GM19238 (cell line): ENCODE results near the gene CCND1.
A peak's percentile ranks its signal among the peaks of the same experiment; 100 is the strongest.
"Not testable (repeated sequence)": the region's sequence is repeated elsewhere in the genome, so short reads cannot be mapped to it uniquely, and the experiment has no call there.

Source experiments
- DNase-seq: peaks from one replicate; pipeline ENCODE4 v3.0.0; 2011; ENCODE audit warnings: low spot score; ENCODE audit not compliant: insufficient read length

Gene CCND1

DNA sequence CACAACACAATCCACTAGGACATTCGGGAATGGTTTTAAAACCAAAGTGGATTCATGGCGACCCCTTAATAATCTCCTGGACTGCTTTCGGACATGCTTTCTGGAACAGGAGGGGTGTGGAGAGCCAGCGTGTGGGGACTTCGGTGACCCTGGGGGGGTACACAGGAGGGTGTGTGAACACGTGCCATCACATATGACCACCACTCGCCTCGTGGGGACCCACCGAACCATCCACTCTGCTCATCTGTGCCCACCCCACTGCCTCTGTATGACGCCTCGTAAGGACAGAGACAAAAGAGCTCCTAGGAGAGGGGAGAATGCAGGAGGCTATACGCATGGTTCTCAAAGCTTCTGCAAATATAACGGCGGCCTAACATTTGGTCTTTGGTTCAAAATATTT is 25.3 kb downstream of the CCND1 start:
- no peak for DNase-seq

DNA sequence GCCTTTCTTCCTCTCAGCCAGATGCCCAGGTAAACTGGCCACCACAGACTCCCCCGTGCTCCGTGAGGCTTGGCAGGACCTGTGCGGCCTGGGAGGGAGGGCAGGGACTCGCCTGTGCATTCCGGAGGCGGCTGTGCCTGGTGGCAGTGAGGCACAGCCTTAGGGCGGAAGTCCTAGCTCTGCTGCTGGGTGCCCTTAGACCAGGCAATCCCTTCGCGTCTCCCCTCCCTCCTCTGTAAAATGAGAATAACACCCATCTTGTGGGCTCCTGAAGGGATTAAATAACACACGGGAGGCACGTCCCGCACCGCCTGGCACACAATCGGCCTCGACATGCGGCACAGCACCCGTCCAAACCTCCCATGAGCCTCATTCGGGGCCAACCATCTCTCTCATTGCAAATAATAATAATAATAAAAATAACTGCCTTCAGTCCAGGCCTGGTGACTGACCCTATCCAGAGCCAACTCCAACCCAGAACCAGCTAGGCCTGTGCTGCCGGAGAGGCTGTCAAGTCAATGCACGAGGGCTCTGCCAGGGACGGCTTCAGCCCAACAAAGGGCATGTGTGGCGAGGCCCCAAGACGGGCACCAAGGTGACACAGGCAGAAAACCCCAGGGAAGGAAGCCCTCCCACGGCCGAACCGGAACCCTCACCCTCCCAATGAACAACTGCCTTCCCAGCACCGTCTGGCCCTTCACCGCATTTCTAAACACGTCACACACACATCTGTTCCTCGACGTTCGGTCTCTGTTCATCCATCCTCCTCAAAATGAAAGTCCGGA is 26.0 kb downstream of the CCND1 start:
- DNase-seq: no peak

DNA sequence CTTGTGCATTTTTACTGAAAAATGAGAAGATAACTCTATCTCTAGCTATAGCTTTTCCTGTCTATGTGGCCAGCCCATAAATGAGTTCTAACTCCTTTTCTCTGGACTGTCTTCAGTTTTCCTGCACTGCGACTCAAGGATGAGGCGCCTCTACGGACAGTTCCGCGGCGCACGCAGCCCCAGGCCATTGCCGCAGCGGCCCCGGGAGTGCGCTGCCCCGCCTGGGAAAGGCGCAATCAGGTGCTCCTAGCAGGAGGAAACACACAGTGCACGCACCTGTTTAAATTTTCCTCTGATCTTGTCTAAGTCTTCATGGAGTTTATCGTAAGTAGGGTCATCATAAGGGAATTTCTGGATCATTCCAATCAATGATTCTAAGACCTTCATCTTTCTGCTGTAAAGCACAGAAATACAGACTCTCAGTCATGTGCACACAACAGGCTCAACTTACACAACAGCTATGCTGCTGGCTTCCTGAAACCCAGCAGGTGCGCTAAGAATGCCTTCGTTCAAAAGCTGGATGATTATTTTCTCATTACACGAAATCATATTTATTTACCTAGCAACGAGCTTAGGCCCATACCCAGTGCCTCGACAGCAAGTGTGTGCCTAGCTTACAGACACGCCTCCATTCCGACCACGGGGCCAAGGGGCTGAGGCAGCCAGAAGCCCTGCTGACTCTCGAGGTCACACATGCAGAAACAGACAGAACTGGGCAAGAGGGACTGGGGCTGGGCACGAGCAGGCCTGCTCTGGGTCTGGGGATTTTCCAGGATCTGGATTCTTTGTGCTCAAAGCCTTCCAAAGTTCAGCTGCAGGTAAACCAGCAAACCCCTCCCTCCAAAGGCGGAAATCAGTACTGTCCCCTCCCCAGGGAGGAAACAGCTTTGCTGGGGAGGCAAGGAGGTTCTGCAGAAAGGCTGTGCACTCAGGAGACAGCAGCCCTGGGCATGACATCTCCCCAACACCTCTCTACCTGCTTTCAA is 27.0 kb downstream of the CCND1 start:
- DNase-seq: no peak

GRCh38 chr11:69669486-69669885 is 28.5 kb downstream of the CCND1 start:
- DNase-seq: no peak

DNA sequence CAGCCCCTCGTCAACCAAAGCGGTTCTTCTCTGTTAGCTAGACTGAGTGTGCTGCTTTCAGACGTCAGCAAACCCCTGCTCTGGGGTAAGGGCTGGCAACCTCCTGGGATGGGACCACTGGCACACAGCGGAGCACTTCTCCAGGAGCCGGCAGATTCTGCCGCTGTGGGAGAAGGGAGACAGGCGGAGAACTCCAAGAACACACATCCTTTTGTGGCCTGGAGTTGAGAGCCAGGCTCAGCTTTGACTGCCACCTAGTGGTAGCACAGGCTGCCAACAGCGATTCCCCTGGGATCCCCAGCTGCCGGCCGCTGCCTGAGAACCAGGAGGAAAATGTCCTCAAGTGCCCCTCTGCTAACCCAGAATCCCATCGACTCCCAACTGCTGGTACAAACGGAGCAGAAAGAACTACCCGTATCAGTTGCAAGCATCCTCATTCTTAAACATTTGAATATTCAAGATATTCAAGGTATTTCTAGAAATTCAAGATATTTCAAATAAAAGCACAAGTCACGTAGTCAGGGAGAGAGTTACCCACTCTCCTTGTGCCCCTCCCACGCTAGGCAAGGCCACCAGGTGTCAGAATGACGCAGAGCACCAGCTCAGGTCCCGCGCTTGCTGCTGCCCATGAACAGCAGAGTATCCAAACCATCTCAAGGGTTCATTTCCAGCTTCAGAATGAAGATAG is 29.3 kb downstream of the CCND1 start:
- peak; percentile 85 for DNase-seq

DNA sequence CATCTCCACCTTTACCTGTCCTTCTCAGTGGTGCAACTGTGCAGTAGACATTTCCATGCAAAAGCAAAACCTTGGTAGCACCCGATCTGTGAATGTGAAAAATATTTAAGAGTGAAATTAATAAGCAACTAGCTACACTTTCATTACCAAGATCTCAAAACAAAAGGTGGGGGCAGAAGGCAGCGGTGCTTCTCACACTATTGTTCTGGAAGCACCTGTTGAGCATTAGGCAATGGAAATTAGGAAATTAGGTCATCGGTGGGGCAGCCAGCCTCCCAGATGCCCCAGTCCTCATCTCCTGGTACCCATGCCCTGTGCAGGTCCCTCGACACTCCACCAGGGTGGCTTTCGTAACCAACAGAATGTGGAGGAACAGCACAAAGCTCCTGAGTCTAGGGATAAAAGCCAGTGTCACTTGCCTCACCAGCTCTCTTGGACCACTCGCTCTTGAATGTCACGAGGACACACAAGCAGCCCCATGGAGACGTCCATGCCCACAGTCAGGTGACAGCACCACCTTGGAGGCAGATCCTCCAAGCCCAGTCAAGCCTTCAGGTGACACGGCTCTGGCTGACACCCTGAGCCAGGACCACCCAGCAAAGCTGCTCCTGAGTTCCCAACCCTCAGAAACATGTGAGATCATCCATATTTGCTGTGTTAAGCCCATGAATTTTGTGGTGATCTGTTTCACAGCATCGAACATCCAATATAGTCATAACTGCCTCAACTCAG is 30.9 kb downstream of the CCND1 start:
- no peak for DNase-seq

DNA sequence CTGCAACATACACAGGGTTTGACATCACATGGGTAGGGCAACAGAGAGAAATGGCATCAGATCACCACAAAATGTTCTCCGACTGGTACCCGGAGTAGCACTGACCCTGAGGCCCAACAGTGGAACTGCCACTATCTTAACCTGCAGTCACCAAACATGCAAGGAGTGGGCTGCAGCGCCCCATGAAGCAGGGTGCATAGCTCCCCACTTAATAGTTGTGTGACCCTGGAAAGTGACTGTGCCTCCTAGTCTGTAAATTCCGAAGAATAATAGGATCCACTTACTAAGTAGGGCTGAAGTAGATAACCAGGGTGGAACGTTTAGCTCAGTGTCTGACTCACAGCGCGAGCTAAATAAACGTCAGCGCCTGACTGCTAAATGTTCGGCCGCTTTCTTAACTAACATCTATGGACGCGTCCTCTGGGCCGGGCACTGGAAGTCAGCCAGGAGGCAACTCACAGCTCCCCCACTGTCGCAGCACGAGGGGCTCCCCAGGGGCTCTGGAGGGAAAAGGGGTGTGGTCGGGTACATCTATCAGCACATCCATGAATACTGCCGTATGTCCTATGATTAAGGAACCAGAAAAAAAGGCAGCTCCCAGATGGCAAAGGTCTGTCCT is 33.4 kb downstream of the CCND1 start:
- DNase-seq: no peak

- DNase-seq: peak; percentile 97
Measured at GRCh38 chr11:69674886-69675714, 34.1 kb downstream of the CCND1 start, which contains the start of gene LTO1. Gene LTO1, minus strand, starts transcription at chr11:69675353. Its CDS starts 114 bp downstream, at chr11:69675239.

GRCh38 chr11:69677749-69678148 is 36.8 kb downstream of the CCND1 start:
- no peak for DNase-seq

DNA sequence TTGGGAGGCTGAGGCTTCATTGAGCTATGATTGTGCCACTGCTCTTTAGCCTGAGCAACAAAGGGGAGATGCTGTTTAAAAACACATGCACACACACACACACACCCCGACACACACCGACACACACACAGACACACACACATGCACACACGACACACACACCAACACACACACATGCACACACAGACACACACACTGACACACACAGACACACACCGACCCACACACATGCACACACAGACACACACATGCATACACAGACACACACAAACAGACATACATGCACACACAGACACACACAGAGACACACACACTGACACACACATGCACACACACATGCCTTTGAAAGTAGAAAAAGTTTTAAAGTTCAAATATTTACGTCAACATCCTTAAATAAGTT is 39.7 kb downstream of the CCND1 start:
- no peak for DNase-seq

- no peak for DNase-seq
Measured at GRCh38 chr11:69682221-69682620, 41.3 kb downstream of the CCND1 start.

- no peak for DNase-seq
Measured at GRCh38 chr11:69682681-69683326, 41.8 kb downstream of the CCND1 start.

- no peak for DNase-seq
Measured at GRCh38 chr11:69683764-69684333, 42.9 kb downstream of the CCND1 start.

DNA sequence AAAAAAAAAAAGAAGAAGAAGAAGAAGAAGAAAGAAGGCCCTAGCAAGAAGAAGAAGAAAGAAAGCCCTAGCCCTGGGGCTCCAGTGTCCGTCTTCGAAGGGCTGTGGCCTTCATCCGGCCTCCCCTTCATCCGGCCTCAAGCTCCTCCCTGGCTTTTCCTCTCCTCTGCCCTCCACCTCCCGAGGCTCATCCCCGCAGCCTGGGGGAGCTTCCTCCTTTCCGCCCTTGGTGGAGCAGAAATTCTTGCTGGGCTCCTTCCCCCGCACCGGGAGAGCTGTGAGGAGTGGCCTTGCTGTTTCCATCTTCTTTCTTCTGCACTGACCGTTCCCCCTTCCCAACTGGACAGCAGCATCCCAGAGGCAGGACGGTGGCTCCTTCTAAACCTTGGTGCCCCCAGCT is 43.7 kb downstream of the CCND1 start:
- no peak for DNase-seq

- no peak for DNase-seq
Measured at GRCh38 chr11:69685348-69685747, 44.4 kb downstream of the CCND1 start.

- DNase-seq: no peak
Measured at GRCh38 chr11:69686452-69686851, 45.5 kb downstream of the CCND1 start.

- no peak for DNase-seq
Measured at GRCh38 chr11:69686856-69687255, 45.9 kb downstream of the CCND1 start.

DNA sequence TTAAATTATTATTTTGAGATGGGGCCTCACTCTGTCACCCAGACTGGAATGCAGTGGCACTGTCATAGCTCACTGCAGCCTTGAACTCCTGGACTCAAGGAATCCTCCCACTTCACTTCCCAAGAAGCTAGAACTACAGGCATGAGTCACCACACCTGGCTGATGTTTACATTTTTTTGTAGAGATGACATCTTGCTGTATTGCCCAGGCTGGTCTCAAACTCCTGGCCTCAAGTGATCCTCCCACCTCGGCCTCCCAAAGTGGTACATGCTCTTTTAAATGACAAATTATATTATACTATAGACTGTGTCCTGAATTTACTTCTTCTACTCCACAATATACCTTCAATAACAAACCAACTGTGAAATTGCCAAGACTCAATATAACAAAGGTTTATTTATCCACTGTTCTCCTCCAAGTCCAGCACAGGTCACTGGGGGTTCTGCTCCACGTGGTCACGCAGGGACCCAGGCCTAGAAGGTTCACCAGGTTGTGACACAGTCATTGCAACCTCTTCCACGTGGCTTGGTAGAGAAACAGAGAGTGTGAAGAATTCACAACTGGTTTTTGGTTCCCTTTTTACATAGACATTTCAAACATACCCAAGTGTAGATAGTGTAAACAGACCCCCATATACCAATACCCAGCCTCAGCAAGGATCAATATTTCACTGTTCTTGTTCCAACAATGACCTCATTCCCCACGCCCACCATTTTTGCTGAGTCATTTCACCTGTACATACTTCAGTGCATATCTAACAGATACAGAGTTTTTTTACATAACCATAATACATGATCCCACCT is 47.2 kb downstream of the CCND1 start:
- DNase-seq: not testable (repeated sequence)
